Measurements from ENCODE around the gene GALR1. TPM values are rescaled to one million over a fixed set of nuclear protein-coding genes. Genes with fewer than 3 reads are reported as not detected.

Gene GALR1
- total RNA-seq, 3 donors from 2014 or later (not counting 1 experiment from before 2014, with no cell fraction given), result not detected

DNA sequence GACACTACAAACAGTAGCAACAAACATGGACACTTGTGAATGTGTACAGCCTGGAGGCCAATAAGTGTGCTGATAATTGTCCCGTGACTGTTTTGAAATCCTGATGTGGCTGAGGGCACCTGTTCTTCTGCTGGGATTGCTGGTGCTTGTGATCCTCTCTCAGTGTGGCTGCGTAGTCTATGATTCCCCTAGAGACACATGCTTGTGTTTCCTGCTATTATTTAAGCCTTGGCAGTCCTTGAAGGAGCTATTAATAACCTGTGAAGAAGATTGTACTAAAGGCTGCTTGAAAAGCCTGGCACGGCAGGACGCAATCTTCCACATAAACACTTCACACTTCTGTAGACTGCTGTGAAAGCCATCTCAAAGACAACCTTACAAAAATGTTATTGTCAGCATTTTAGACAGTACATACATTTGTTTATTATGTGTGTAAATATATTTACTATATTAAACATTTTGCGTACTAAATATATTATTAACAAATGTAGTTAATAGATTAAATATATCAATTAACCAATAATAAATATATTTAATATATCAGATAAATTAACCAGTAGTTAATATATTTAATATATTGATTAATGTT is 71.4 kb downstream of the GALR1 start:
- Histone ChIP-seq H3K4me3 (ENCODE audit: low read length) (no peak overlapping the region), H3K4me1 (ENCODE audit: control insufficient read depth, insufficient read depth, low read length) (no peaks in the 10 kb centered on the region), H3K9me3 (ENCODE audit: control insufficient read depth, insufficient read depth, low read length) (no peaks in the 10 kb centered on the region), H3K27ac (ENCODE audit: low read length) (no peak overlapping the region), H3K27me3 (ENCODE audit: control insufficient read depth, insufficient read depth, low read length) (peaks cover 3% of the 10 kb centered on the region), H3K36me3 (ENCODE audit: control insufficient read depth, insufficient read depth, low read length) (no peaks in the 10 kb centered on the region)
- H3K27ac Mint-ChIP-seq, result no peak overlapping the region
- TF ChIP-seq, protein P1, sequence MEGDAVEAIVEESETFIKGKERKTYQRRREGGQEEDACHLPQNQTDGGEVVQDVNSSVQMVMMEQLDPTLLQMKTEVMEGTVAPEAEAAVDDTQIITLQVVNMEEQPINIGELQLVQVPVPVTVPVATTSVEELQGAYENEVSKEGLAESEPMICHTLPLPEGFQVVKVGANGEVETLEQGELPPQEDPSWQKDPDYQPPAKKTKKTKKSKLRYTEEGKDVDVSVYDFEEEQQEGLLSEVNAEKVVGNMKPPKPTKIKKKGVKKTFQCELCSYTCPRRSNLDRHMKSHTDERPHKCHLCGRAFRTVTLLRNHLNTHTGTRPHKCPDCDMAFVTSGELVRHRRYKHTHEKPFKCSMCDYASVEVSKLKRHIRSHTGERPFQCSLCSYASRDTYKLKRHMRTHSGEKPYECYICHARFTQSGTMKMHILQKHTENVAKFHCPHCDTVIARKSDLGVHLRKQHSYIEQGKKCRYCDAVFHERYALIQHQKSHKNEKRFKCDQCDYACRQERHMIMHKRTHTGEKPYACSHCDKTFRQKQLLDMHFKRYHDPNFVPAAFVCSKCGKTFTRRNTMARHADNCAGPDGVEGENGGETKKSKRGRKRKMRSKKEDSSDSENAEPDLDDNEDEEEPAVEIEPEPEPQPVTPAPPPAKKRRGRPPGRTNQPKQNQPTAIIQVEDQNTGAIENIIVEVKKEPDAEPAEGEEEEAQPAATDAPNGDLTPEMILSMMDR (IDR thresholded peaks at IDR 0.05), result no peak
- intact Hi-C loops (cut with micrococcal nuclease), result no loop called here
- 32% methylated on average over 4 of the region's 5 CpGs for WGBS (ENCODE audit: insufficient coverage)
- no peaks in the 10 kb centered on the region for H3K9me3 Mint-ChIP-seq
- DNase-seq, result no peak
- ATAC-seq, result no peak
- H3K36me3 Mint-ChIP-seq, result no peaks in the 10 kb centered on the region
- H3K27me3 Mint-ChIP-seq (ENCODE audit: low read depth in 2 of 2), result peaks cover 34 to 55% of the 10 kb centered on the region in 2 donors
- no peak overlapping the region for H3K4me3 Mint-ChIP-seq
- H3K4me1 Mint-ChIP-seq, result no peaks in the 10 kb centered on the region

- H3K27me3 Mint-ChIP-seq (ENCODE audit: low read depth in 2 of 2), result peaks cover 34 to 53% of the 10 kb centered on the region in 2 donors
- H3K36me3 Mint-ChIP-seq, result no peaks in the 10 kb centered on the region
- no peaks in the 10 kb centered on the region for H3K9me3 Mint-ChIP-seq
- 88% methylated on average over 23 of the region's 23 CpGs for WGBS (ENCODE audit: insufficient coverage)
- no peaks in the 10 kb centered on the region for H3K4me1 Mint-ChIP-seq
- no peak for ATAC-seq
- H3K27me3 ChIP-seq (ENCODE audit: control insufficient read depth, insufficient read depth, low read length), result peaks cover 3% of the 10 kb centered on the region
- H3K4me3 ChIP-seq (ENCODE audit: low read length), result no peak overlapping the region
- no peaks in the 10 kb centered on the region for H3K36me3 ChIP-seq (ENCODE audit: control insufficient read depth, insufficient read depth, low read length)
- no peak overlapping the region for H3K27ac ChIP-seq (ENCODE audit: low read length)
- no peak for DNase-seq
- H3K9me3 ChIP-seq (ENCODE audit: control insufficient read depth, insufficient read depth, low read length), result no peaks in the 10 kb centered on the region
- TF ChIP-seq, protein P1 (IDR thresholded peaks at IDR 0.05), result no peak
- H3K4me3 Mint-ChIP-seq, result no peak overlapping the region
- no peaks in the 10 kb centered on the region for H3K4me1 ChIP-seq (ENCODE audit: control insufficient read depth, insufficient read depth, low read length)
- H3K27ac Mint-ChIP-seq, result no peak overlapping the region
- intact Hi-C loops (cut with micrococcal nuclease), result no loop called here
Observed at GRCh38 chr18:77321823-77322805, 72.5 kb downstream of the GALR1 start.

GRCh38 chr18:77323640-77324299 is 74.1 kb downstream of the GALR1 start:
- Histone ChIP-seq H3K9me3 (ENCODE audit: control insufficient read depth, insufficient read depth, low read length) (no peaks in the 10 kb centered on the region), H3K36me3 (ENCODE audit: control insufficient read depth, insufficient read depth, low read length) (no peaks in the 10 kb centered on the region), H3K27ac (ENCODE audit: low read length) (no peak overlapping the region), H3K27me3 (ENCODE audit: control insufficient read depth, insufficient read depth, low read length) (peaks cover 3% of the 10 kb centered on the region), H3K4me3 (ENCODE audit: low read length) (no peak overlapping the region), H3K4me1 (ENCODE audit: control insufficient read depth, insufficient read depth, low read length) (no peaks in the 10 kb centered on the region)
- no peaks in the 10 kb centered on the region for H3K9me3 Mint-ChIP-seq
- 86% methylated on average over 12 of the region's 12 CpGs for WGBS (ENCODE audit: insufficient coverage)
- intact Hi-C loops (cut with micrococcal nuclease), result no loop called here
- no peak overlapping the region for H3K4me3 Mint-ChIP-seq
- no peak overlapping the region for H3K27ac Mint-ChIP-seq
- ATAC-seq (no peak), DNase-seq (no peak)
- peaks cover 32 to 37% of the 10 kb centered on the region in 2 donors for H3K27me3 Mint-ChIP-seq (ENCODE audit: low read depth in 2 of 2)
- TF ChIP-seq, protein P1 (IDR thresholded peaks at IDR 0.05), result no peak
- H3K36me3 Mint-ChIP-seq, result no peaks in the 10 kb centered on the region
- H3K4me1 Mint-ChIP-seq, result no peaks in the 10 kb centered on the region

Other genes starting within 250 kb of the GALR1 start
- 100 to 1,000 TPM; 183 to 344 (median 325) TPM for gene MBP, start 117.1 kb upstream of the GALR1 start, total RNA-seq

Measured in natural killer cell (primary cell).